HG03457 (cell line): ENCODE measurements around the gene CFP.

Source experiments
- ATAC-seq: cut with Tn5 transposase; IDR thresholded peaks from one replicate; pipeline ENCODE4 v1.9.1; 2021; ENCODE audit warnings: moderate number of reproducible peaks; ENCODE audit not compliant: unreplicated experiment

CFP gene

DNA sequence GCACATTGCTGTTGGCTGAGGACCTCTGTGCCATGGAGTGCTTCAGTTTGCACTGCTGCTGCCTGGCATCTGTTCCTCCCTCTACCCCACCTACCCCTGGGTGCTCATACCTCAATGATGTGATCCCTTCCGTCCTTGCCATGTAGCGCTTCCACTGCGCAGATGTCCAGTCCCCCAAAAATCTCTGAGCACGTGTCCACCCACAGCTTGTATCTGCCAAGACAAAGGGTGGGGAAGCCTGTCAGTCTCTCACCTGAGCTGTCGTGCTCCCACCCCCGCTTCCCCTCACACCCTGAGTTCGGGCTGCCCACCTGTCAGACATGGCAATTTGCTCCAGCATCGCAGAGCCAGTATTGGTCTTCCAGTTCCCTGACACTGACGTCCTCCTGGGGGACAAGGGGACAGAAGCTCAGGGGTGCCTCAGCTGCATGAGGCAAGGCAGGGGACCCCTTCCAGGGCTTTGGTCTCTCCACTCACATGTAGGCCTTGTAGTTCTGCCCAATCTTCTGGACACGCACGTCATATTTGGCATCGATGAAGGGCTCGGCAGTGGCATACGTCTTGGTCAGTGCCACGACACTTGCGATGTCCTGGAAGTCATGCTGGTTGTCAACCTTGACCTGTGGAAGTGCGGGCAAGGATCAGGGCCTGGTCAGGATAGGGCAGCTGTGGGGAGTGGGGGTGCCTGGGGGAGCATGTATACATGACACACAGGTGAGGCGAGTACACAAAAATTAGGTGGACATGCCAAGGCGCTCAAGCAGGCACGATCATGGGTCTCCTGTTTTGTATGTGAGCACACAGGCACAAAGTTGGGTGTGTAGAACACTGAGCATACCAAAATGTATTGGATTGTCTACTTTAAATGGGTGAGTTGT, 53.5 kb downstream of the CFP start:
- no peak for ATAC-seq

DNA sequence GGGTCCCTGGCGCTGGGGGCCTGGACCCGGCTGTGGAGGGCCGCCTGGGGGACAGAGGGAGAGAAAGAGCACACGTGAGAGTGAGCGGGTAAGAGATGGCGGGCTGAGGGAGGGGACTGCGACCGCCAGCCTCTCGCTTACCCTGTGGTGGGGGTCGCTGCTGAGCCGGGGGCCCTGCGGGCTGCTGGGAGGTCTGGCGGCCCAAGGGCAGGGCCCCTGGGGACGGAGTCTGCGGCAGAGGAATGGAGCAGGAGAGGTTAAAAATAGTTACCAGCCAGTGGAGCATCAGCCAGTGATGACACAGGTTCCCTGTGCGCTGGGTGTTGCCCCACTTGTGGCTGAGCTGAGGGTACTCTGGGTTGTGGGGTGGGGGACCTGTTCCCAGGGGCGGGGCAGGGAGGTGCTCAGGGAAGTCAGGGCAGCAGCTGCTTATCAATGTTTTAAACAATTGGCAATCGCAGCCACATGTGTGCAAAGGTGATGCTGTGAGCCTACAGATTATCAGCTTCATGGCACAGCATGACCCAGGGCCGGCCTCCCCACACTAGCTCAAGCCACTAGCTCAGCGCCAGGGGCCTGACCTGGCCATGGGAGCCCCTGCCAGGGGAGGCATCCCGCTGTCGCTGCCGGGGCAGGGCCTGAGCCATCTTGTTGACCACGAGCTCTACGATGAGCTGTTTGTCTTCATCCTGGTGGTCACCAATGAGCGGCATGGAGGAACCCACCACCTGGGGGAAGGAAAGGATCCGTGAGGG, 55.0 kb downstream of the CFP start:
- no peak for ATAC-seq

DNA sequence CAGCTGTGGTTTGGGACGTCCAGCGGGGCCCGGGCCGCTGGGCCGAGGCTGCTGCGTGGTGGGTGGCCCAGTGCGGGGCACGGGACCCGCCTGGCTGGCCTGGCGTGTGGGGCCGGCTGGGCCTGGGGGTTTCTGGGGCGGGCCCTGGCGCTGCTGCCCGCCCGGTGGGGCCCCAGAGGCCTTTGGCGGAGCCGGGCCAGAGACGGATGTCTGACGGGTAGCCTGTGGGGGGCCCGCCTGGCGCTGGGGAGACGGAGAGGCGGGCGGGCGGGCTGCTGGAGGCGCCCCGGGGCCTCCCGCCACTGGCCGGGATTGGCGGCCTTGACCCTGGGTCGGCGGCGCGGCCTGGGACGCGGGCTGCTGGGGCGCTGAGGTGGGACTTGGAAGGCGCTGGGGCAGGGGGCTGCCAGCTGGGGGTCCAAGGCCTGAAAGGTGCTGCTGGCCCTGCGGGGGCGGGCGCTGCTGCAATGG, 55.6 kb downstream of the CFP start:
- ATAC-seq: no peak

DNA sequence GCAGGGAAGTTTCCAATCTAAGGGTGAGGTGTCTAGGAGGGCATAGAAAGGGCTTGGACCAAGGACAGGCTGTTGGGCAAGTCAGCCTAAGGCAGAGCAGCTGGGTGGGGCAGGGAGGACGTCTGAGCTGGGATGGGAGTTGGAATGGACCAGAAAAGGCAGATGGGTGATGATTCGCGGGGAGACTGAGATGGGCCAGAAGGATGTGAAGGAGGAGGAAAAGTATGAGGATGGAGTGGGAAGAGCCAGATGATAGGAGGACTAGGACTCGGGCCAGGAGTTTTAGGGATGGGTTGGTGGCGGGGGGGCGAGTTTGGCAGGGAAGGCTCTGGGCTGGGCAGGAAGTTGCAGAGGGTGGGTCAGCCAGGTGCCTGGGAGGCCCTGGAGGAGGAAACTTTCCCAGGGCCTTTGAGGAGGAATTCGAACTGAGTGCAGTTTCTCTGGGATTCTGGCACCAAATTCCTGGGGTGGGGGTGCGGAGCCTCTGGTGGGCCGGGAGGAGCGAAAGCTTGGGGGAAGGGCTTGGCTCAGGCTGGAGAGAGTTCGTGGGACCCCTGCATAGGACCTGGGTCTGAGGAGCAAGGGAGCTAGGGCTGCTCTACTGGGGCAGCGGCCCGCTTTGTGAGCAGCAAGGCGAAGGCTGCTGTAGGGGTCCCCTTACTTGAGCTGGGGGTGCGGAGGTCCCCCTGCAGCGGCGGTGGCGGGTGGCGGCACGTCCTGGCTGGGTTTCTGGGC, 56.2 kb downstream of the CFP start:
- ATAC-seq: no peak
